Spleen (tissue), 11 donors: ENCODE measurements around the gene ABCG8. TPM values are rescaled to one million over a fixed set of nuclear protein-coding genes. Genes with fewer than 3 reads are reported as not detected.

Source experiments
- DNase-seq: peaks from one replicate; pipeline ENCODE4 v3.0.0-alpha.2; 2020
- H3K27ac ChIP-seq, 8 donors: fragments of 200-600 bp; sonication (generic) in 7 of 8; 1 replicate in 4 of 8; 2 replicates in 4 of 8; pipeline versions ENCODE4 v1.5.0 to v1.8.0; 2016 to 2021; ENCODE audit warnings: inconsistent platforms in 4 of 8, mild to moderate bottlenecking in 4 of 8, moderate library complexity in 1 of 8
- H3K27me3 ChIP-seq, 7 donors: fragments of 200-600 bp; sonication (generic) in 6 of 7; replicated peaks in 1 of 7; 1 replicate in 4 of 7; 2 replicates in 3 of 7; pipeline versions ENCODE4 v1.5.0 to v1.8.0; 2016 to 2021; ENCODE audit warnings: inconsistent platforms in 3 of 7, mild to moderate bottlenecking in 1 of 7
- H3K36me3 ChIP-seq, 6 donors: fragments of 200-600 bp; sonication (generic) in 5 of 6; 1 replicate in 4 of 6; 2 replicates in 2 of 6; pipeline versions ENCODE4 v1.5.0 to v1.8.0; 2016 to 2021; ENCODE audit warnings: inconsistent platforms in 2 of 6
- H3K4me1 ChIP-seq, 6 donors: fragments of 200-600 bp; sonication (generic) in 5 of 6; 1 replicate in 3 of 6; 2 replicates in 3 of 6; pipeline versions ENCODE4 v1.5.0 to v1.8.0; 2016 to 2021; ENCODE audit warnings: inconsistent platforms in 3 of 6
- H3K4me3 ChIP-seq, 8 donors: fragments of 200-600 bp; sonication (generic) in 7 of 8; 1 replicate in 4 of 8; 2 replicates in 4 of 8; pipeline versions ENCODE4 v1.5.0 to v1.8.0; 2016 to 2021; ENCODE audit warnings: inconsistent platforms in 4 of 8, mild to moderate bottlenecking in 4 of 8, moderate library complexity in 2 of 8
- H3K9me3 ChIP-seq, 8 donors: fragments of 200-600 bp; sonication (generic) in 7 of 8; 1 replicate in 4 of 8; 2 replicates in 4 of 8; pipeline versions ENCODE4 v1.5.0 to v1.8.0; 2016 to 2021; ENCODE audit warnings: inconsistent platforms in 4 of 8
- CTCF ChIP-seq, 11 experiments: fragments of 200-600 bp in 7 of 11; fragments of 450-650 bp in 4 of 11; sonication (generic) in 4 of 11; IDR thresholded peaks in 8 of 11; conservative IDR thresholded peaks in 3 of 11; 1 replicate in 7 of 11; 2 replicates in 4 of 11; pipeline versions ENCODE4 v1.4.0 to v1.8.0; 2016 to 2021; ENCODE audit warnings: antibody characterized with exemption in 11 of 11, inconsistent platforms in 4 of 11, mild to moderate bottlenecking in 1 of 11
- POLR2A ChIP-seq, 3 donors: fragments of 450-650 bp; IDR thresholded peaks; one replicate each; pipeline ENCODE4 v1.5.1; 2017; ENCODE audit warnings: antibody characterized with exemption in 3 of 3, mild to moderate bottlenecking in 1 of 3
- POLR2AphosphoS5 ChIP-seq, 3 donors: sonication (generic); formaldehyde crosslinking; IDR thresholded peaks; one replicate each; pipeline ENCODE4 v1.5.1; 2017; ENCODE audit warnings: antibody characterized with exemption in 3 of 3
- WGBS, 5 donors: extraction: QIAGEN DNeasy Blood & Tissue Kit in 3 of 5; methylation state at CpG; one replicate each; pipeline versions ENCODE4 v1.1.5 to v1.1.7; 2013 to 2018; 5-methylcytosine and 5-hydroxymethylcytosine counted together
- intact Hi-C: fragments of 100-400 bp; cut with DNase I; formaldehyde crosslinking; loops from one replicate; pipeline ENCODE4 v1.15.0; 2023; ENCODE audit warnings: low total_unique reads
- polyA plus RNA-seq, 3 donors: library from polyadenylated mRNA; stranded (reverse); fragments of 200-250 nt; gene quantifications; one replicate each; pipeline ENCODE4 v1.2.1, GENCODE V29; 2013
- total RNA-seq, 7 donors: library from RNA; depleted of rRNA in 3 of 7; stranded (reverse); fragments of >200 nt in 3 of 7; fragmentation: NEBNext Ultra II Directional in 4 of 7; extraction: Animal tissue kit (Norgen Biotek cat#: 25700) in 4 of 7; gene quantifications; one replicate each; pipeline versions ENCODE4 v1.1.0 to v1.2.1, GENCODE V29; 2016 to 2021
- donor health status: healthy with polysubstance abuse.
- donor health status: DM: no; HTN: no; CAD: no; lungs with moderate emphysema.
- donor health status: DM: no; HTN: no; CAD: no.
- donor health status: Bipolar disorder and iron deficiency.
- donor health status: healthy.
- donor health status: DM: no; HTN: no; CAD: no.
- donor health status: DM: yes; HTN: yes; CAD: no.

The ABCG8 gene
- total and polyA plus RNA-seq, 10 donors = 0.02 to 0.46 (median 0.20) TPM; not detected in 5

- TF ChIP-seq POLR2A (IDR thresholded peaks at IDR 0.05) (no peak), CTCF (IDR thresholded peaks at IDR 0.05 in 8 of 11, conservative IDR thresholded peaks at IDR 0.05 in 3 of 11) (no peak), POLR2AphosphoS5 (IDR thresholded peaks at IDR 0.05) (no peak)
- Histone ChIP-seq H3K4me1 (peaks cover 0 to 3% (median under 1%) of the 10 kb centered on the region in 6 donors), H3K27me3 (peaks cover 0 to 23% (median under 1%) of the 10 kb centered on the region in 7 donors), H3K27ac (no peak overlapping the region), H3K4me3 (no peak overlapping the region), H3K9me3 (no peaks in the 10 kb centered on the region), H3K36me3 (no peaks in the 10 kb centered on the region)
- WGBS, 5 donors = 74 to 85% (median 84%) methylated on average over 4 of the region's 4 CpGs
- no peak for DNase-seq
- intact Hi-C loops = no loop called here
These were observed 1.7 kb upstream of the ABCG8 start for GRCh38 chr2:43837033-43837432.

GRCh38 chr2:43837831-43838559 lies 776 bp upstream of the ABCG8 start:
- Histone ChIP-seq H3K9me3 (no peaks in the 10 kb centered on the region), H3K27me3 (peaks cover 0 to 14% (median 0%) of the 10 kb centered on the region in 7 donors), H3K4me3 (no peak overlapping the region), H3K4me1 (no peaks in the 10 kb centered on the region), H3K36me3 (no peaks in the 10 kb centered on the region), H3K27ac (no peak overlapping the region)
- intact Hi-C loops = no loop called here
- DNase-seq = no peak
- 87 to 98% (median 93%) methylated on average over 18 to 21 of the region's 21 CpGs for WGBS, 5 donors
- TF ChIP-seq POLR2A (IDR thresholded peaks at IDR 0.05) = no peak
- no peak for TF ChIP-seq CTCF (IDR thresholded peaks at IDR 0.05 in 8 of 11, conservative IDR thresholded peaks at IDR 0.05 in 3 of 11)
- TF ChIP-seq POLR2AphosphoS5 (IDR thresholded peaks at IDR 0.05) = no peak

- H3K9me3 ChIP-seq = no peaks in the 10 kb centered on the region
- H3K27ac ChIP-seq = no peak overlapping the region
- no peaks in the 10 kb centered on the region for H3K4me1 ChIP-seq
- peaks cover 0 to 12% (median 0%) of the 10 kb centered on the region in 7 donors for H3K27me3 ChIP-seq
- intact Hi-C loops = no loop called here
- TF ChIP-seq POLR2AphosphoS5 (IDR thresholded peaks at IDR 0.05) (no peak), CTCF (IDR thresholded peaks at IDR 0.05 in 8 of 11, conservative IDR thresholded peaks at IDR 0.05 in 3 of 11) (no peak), POLR2A (IDR thresholded peaks at IDR 0.05) (no peak)
- H3K36me3 ChIP-seq = no peaks in the 10 kb centered on the region
- H3K4me3 ChIP-seq = no peak overlapping the region
- WGBS, 5 donors = 75 to 88% (median 83%) methylated on average over 14 of the region's 14 CpGs
- no peak for DNase-seq
These were observed 1.2 kb downstream of the ABCG8 start for GRCh38 chr2:43839776-43840564.

GRCh38 chr2:43840965-43841364 lies 2.2 kb downstream of the ABCG8 start:
- no peaks in the 10 kb centered on the region for H3K36me3 ChIP-seq
- no peak overlapping the region for H3K27ac ChIP-seq
- no peaks in the 10 kb centered on the region for H3K4me1 ChIP-seq
- H3K4me3 ChIP-seq = no peak overlapping the region
- no peak for DNase-seq
- intact Hi-C loops = no loop called here
- 62 to 92% (median 90%) methylated on average over 3 to 5 of the region's 5 CpGs for WGBS, 5 donors
- TF ChIP-seq POLR2A (IDR thresholded peaks at IDR 0.05) = no peak
- TF ChIP-seq CTCF (IDR thresholded peaks at IDR 0.05 in 8 of 11, conservative IDR thresholded peaks at IDR 0.05 in 3 of 11) = no peak
- no peak for TF ChIP-seq POLR2AphosphoS5 (IDR thresholded peaks at IDR 0.05)
- no peaks in the 10 kb centered on the region for H3K9me3 ChIP-seq
- H3K27me3 ChIP-seq = peaks cover 0 to 8% (median 0%) of the 10 kb centered on the region in 7 donors
